Measurements from ENCODE around the gene DDO.
"Not testable (repeated sequence)": the region's sequence is repeated elsewhere in the genome, so short reads cannot be mapped to it uniquely, and the experiment has no call there.

DDO gene

DNA sequence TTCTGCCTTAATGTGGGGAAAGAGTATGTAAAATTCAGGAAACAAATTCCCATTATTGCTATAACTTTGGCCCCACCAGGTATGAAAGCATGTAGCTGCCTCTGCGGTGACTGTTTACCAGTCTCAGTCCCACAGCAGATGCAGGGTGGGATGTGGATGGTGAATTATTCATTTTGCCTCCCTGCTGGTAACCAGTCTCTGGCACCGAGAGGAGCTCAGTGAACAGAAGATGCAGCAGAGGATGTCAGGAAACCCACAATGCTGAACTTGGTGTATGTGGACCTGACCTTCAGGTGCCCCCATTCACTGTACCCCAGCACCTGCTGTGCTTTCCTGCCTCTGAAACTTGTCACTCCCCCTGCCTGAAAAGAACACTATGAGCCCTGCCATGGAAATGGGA lies 48.4 kb downstream of the DDO start:
- no peak for DNase-seq (ENCODE audit: low read depth)

- no peak for DNase-seq (ENCODE audit: low read depth)
These were observed 49.1 kb downstream of the DDO start for GRCh38 chr6:110366256-110366655.

GRCh38 chr6:110364364-110365105 lies 50.8 kb downstream of the DDO start:
- DNase-seq (ENCODE audit: low read depth) = no peak

GRCh38 chr6:110363748-110364147 lies 51.6 kb downstream of the DDO start:
- DNase-seq (ENCODE audit: low read depth) = no peak

DNA sequence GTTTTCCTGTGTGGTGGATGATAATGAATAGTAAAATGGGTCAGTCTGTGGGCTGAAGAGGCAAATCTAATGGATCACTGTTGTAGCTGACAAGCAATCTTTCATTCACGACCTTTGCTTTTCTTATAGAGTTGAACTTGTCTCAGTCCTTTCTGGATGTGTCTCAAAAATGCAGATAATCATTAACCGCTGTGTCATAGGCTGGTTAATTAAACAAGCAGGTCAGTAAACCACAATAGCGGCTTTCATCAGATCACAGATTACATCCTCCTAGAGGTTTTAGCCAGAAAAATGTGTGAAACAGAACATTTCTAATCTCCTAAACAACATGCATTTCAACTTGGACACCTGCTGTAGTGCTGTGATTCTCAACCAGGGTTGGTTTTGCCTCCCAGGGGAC lies 54.7 kb downstream of the DDO start:
- DNase-seq (ENCODE audit: low read depth) = no peak

- DNase-seq (ENCODE audit: low read depth) = no peak
These were observed 55.8 kb downstream of the DDO start for GRCh38 chr6:110359556-110359955.

- no peak for DNase-seq (ENCODE audit: low read depth)
These were observed 56.7 kb downstream of the DDO start for GRCh38 chr6:110358553-110359160.

DNA sequence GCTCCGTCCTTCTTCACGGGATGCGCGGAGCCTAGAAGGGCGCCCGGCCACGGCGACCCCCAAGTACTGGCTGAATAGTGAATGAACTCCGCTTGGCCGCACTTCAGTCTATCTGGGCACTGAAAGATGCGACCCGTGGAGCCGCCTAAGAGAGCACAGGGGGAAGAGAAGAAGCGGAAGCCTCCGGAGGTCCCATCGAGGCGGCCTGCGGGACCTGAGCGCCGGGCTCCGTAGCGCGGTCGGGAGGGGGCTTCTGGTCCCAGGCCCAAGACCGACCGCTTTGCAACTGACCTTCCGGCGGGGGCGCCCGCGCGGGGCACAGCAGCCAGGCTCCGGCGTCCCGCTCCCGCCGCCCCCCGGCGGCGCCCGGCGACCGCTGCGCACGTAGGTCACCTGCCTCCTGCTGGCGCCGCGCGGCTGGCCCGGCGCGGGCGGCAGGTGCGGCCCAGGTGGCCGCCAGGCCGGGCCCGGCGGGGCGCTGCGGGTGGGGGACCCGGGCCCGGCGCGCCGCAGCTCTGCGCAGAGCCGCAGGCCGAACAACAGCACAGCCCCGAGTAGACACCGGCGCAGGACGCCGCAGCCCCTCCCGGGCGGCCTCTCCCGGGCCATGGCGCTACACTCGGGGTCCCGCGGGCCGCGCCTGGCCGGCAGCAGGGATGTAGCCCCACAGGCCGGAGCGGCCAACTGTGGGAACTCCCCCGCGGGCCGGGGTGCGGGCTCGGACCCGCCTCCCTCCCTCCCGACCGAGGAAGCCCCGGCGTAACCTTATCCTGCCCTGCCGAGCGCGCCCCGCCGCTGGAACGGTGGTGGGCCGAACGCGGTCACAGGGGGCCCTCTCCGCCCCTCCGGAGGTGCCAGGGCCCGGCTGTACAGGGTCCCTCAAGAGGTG lies 57.5 kb downstream of the DDO start, which contains the start of gene METTL24:
Gene METTL24, minus strand, starts transcription at position 686 of the 889 bp plus-strand sequence. Its CDS starts 77 bp downstream, at position 609.
- no peak for DNase-seq (ENCODE audit: low read depth)

DNA sequence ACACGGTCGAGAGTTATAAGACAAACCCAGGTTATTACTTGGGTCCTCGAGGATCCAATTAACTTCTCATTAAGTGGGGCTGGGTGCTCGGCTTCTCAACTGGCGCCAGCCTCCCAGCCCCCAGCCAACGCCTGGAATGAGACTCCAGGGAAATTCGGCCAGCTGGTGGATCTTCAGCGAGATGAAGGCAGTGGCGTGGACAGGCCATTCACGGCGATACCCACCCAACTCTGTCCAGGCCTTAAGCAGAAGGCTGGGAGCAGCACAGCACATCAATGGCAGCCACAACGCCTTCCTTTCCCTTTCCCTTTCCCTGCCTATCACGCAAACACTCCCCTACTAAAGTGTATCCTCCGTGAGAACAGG lies 58.1 kb downstream of the DDO start:
- DNase-seq (ENCODE audit: low read depth) = no peak

GRCh38 chr6:110356778-110357177 lies 58.6 kb downstream of the DDO start:
- no peak for DNase-seq (ENCODE audit: low read depth)

- DNase-seq (ENCODE audit: low read depth) = no peak
These were observed 59.6 kb downstream of the DDO start for GRCh38 chr6:110355727-110356126.

DNA sequence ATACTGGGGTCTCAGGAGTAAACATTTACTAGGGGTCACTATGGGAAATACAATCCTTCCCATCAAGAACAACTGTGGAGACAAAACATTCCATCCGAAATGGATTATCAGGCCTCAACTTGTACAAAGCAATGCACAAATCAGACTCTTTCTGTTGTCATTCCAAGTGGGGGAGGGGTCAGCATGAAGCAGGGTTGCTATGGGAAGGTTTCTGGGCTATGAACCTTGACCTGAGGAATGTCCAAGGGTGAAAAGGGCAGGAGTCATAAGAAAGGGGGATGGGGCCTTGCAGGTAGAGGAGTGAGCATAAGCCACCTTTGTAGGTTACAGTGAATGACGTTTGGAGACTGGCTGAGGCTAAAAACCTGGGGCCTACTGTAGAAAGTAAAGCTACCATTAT lies 60.4 kb downstream of the DDO start:
- DNase-seq (ENCODE audit: low read depth) = no peak

DNA sequence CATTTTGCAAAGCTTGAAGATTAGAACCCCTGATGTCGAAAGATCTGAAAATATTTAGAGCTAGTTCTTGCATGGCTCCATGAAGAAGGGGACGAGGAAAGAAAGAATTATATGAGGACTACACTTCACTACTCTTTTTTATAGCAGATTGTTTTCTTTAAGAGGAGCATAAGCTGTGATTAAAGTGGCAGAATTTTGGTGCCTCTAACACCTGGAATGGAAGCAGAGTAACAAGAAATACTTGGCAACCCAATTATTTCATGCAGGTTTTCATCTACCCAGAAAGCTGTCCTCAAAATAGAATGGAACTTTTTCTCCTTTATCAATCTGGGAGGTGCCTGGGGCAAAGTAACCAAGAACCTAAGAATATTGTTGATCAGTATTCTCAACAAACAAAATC lies 61.2 kb downstream of the DDO start:
- no peak for DNase-seq (ENCODE audit: low read depth)

DNA sequence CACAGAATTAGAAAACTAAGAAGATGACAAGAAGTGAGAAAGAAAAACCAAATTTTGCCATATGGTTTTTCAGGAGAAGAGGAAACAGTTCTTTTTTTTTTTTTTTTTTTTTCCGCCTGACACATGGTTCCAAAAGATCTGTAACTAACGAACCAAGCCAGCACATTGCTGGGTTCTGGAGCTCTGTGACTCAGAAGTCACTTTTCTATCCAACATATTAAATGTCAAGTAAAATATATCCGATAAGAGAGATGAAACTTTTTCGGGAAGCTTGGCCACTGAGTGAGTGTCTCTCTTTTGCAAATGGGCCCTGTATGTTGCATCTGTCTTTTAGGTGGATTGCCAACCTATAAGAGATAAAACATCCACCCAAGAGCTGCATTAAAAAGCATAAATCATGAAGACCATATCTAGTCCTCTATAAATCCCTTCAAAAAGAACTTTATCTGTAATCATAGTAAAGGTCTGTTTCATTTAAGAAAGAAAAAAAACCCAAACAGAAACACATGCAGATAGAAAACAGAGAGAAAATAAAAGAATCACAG lies 61.8 kb downstream of the DDO start:
- no peak for DNase-seq (ENCODE audit: low read depth)

DNA sequence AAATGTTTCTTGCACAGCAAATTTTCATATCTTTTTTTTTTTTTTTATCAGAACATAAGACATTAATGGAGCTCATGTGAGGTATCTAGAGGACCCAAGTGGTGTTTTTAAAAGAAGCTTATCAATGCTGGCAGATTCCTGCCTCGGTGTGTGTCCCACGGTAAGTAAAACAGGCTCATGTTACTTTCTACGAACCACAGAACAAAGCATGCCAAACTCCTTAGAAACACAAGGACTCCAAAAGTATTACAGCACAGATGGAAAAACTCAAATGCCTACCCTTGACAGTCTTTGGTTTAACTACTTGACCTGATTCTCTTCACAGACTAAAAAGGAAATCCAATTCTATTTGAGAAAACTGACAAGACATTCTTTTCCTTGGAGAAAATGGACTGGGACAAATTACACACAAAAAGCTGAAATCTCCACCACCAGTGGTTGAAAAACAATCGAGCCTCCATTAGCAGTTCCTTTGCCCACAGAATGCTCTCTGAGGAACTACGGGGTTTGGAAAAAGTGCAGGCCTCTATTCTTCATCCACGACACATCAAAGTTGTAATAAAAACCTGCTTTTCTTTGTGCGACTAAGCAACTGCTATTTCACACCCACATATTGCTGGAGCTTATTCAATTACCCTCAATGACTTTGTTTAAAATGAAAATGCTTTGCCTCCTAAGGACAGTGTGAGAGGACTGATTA lies 62.7 kb downstream of the DDO start:
- no peak for DNase-seq (ENCODE audit: low read depth)

- DNase-seq (ENCODE audit: low read depth) = no peak
These were observed 63.4 kb downstream of the DDO start for GRCh38 chr6:110351986-110352385.

DNA sequence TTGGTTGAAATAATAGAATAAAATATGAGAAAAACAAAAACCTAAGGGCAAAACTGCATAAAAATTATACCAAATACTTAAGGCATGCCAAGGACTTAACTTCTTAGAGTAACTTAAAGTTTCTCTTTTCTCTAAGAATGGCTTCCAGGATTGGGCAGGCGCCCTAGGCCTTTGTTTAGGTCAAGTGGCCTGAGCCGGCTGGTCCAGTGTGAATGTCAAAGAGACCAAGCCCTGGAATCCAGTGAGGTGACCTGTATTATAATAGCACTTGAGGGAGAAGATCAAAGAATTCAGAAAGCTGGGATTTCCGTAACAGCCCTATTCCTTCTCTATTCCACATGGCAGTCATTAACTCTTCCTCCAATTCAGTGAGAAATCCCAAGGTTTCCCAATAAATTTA lies 63.8 kb downstream of the DDO start:
- DNase-seq (ENCODE audit: low read depth) = no peak

DNA sequence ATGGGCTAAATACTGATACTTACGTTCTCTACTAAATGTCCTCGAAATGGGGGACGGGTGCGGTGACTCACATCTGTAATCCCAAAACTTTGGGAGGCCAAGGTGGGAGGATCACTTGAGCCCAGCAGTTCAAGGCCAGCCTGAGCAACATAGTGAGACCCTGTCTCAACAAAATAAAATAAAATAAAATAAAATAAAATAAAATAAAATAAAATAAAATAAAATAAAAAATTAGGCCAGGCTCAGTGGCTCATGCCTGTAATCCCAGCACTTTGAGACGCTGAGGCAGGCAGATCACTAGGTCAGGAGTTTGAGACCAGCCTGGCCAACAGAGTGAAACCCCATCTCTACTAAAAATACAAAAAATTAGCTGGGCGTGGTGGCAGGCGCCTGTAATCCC lies 64.8 kb downstream of the DDO start:
- DNase-seq (ENCODE audit: low read depth) = not testable (repeated sequence)

DNA sequence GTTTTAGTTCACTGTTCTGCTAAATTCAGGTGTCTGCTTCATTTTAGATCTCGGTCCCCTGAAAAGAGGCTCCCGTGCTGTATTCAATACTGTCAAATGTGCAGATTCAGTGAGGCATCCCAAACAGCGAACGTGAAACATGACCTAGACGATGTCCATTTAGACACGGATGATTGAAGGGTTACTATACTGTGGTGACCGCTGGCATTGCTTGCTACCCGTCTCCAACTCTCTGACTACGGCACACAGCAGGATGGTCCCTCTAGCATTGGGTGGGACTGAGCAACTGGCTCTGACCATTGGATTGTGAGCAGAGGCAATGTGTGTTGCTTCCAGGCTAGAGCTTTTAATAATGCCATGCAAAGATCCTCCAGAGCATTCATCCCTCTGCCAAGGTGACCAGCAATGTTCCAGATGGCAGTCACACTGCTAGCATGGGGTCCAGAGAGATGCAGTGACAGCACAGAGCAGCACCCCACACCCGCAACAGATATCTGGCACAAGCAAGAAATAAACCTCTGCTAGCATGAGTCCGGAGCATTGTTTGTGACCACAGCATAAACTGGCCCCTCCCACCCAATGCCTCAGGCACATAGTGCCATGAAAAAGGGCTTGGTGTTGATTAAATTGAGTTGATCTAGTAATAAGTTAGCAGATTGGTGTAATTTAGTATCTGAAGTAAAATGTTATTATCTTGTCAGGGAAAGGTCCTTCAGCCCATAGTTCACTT lies 66.2 kb downstream of the DDO start:
- DNase-seq (ENCODE audit: low read depth) = no peak

DNA sequence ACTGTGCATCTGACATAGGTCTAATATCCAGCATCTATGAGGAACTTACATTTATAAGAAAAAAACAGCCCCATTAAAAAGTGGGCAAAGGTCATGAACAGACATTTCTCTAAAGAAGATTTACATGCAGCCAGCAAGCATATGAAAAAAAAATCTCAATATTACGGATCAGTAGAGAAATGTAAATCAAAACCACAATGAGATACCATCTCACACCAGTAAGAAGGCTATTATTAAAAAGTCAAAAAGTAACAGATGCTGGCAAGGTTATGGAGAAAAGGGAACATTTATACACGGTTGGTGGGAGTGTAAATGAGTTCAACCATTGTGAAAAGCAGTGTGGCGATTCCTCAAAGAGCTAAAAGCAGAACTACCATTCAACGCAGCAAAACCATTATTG lies 70.3 kb downstream of the DDO start:
- no peak for DNase-seq (ENCODE audit: low read depth)

- DNase-seq (ENCODE audit: low read depth) = no peak
These were observed 72.6 kb downstream of the DDO start for GRCh38 chr6:110342759-110343158.

Measured in stimulated activated CD8-positive, alpha-beta memory T cell treated with anti-CD3 and anti-CD28 coated beads, Interleukin-7, amount 100 ng/mL, for 24 hours (primary cell).